ENCODE data around the gene ABCG4.

DNA sequence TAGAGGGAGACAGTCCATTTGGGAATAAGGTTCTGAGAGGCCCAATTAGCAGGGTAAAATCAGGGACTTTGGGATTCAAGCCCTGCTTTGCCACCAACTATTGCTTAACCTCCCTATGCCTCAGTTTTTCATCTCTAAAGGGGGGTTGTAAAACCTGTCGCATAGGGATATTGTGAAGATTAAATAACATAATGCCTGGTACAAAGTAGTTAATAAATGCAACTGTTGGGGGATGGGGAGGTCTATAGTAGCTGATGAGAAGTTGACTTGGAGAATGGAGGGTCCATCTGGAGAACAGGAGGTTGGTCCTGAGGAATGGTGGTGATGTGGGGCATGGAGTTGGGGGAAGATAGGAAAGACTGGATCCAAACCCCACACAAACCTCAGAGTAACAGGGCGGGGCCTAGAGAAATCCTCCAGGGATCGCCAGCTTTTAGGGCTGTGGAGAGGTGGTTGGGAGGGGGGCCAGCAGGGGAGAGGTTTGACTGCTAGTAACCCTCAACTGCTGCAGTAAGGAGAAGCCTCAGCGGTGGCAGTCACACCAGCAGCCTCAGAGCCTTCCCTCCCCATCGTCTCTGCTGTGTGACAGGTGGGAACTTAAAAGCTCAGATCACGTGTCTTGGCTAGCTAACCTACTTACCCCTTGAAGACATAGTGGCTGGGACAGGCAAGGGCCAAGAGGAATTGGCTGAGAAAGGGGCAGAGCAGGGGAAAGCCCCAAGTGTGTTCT is 1.1 kb upstream of the ABCG4 start:
- TF ChIP-seq, protein P1, sequence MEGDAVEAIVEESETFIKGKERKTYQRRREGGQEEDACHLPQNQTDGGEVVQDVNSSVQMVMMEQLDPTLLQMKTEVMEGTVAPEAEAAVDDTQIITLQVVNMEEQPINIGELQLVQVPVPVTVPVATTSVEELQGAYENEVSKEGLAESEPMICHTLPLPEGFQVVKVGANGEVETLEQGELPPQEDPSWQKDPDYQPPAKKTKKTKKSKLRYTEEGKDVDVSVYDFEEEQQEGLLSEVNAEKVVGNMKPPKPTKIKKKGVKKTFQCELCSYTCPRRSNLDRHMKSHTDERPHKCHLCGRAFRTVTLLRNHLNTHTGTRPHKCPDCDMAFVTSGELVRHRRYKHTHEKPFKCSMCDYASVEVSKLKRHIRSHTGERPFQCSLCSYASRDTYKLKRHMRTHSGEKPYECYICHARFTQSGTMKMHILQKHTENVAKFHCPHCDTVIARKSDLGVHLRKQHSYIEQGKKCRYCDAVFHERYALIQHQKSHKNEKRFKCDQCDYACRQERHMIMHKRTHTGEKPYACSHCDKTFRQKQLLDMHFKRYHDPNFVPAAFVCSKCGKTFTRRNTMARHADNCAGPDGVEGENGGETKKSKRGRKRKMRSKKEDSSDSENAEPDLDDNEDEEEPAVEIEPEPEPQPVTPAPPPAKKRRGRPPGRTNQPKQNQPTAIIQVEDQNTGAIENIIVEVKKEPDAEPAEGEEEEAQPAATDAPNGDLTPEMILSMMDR (IDR thresholded peaks at IDR 0.05), result no peak
- TF ChIP-seq POLR2AphosphoS5 (IDR thresholded peaks at IDR 0.05; ENCODE audit: low read depth, low read length), result no peak

Measured in Panc1 (cell line).